Stimulated activated CD4-positive, alpha-beta T cell treated with anti-CD3 and anti-CD28 coated beads, Interleukin-2, amount 100 ng/mL, for 4 hours (primary cell): ENCODE measurements around the gene ABO.
"Not testable (repeated sequence)": the region's sequence is repeated elsewhere in the genome, so short reads cannot be mapped to it uniquely, and the experiment has no call there.

Source experiments
- DNase-seq: peaks from one replicate; pipeline ENCODE4 v3.0.0-alpha.2; 2020; ENCODE audit warnings: low read depth

The ABO gene

DNA sequence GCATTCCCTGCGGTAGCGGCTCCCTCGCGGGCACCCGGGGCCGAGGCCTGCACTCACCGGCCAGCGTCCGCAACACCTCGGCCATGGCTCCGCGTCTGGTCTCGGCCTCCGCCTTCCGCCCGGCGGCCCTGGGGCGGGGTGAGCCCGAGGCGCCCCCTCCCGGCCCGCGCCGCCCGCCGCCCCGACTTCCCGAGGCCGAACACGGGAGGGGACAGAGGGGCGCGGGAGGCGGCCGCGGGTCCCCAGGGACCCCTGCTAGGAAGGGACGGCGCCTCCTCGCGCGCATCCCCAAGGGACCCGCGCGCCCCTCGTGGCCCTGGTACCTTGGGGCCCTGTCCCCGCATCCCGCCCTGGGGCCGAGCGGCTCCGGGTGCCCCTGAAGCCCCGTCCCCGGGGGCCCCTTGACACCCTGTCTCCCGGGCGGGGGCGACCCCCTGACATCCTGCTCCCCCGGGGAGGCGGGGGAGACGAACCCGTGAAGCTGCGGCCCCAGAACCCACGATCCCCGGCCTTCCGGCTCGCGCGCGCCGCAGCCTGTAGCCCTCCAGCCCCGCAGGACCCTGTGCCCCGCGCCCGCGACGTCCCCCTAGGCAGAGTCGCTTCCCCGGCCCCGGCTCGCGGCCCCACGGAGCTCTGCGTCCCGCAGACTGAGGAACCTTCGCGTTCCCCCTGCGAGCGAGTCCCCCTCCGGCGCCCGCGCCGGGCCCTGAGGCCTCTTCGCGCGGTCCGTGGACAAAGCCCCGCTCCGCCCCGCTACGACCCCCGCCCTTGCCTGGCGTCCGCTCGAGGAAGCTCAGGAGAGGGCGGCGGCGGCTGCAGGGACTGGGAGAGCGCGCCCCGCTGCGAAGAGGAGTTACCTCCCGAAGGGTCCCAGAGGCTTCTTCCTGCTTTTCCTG lies at the start of gene ABO:
Gene ABO, minus strand, starts transcription at position 97 of the 896 bp plus-strand sequence.
- no peak for DNase-seq

DNA sequence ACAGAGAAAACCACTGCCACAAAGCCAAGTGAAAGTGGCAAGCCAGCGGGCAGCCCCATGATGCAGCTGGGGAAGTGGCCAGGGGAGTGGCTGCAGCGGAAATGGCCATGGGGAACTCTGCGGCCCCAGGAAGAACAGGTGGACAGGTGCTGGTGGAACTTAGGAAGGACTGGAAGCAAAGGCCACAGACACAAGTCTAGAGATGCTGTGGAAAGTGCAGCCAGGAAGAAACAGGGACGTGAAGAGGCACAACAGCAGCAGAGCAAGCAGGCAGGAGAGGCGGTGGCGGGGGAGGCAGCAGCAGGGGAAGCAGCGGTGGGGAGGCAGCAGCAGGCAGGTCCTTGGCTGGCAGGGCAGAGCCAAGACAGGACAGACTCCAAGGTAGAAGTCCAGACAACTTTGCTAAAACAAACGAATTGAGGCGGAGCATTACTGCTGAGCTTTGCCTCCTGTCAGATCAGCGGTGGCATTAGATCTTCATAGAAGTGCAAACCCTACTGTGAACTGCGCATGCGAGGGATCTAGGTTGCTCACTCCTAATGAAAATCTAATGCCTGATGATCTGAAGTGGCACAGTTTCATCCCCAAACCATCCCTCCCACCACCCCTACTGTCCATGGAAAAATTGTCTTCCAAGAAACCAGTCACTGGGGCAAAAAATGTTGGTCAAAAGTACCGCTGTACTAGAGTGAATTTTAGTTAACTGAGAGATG lies 49.1 kb upstream of the ABO start:
- DNase-seq: no peak

GRCh38 chr9:133323211-133323610 lies 48.2 kb upstream of the ABO start:
- no peak for DNase-seq

DNA sequence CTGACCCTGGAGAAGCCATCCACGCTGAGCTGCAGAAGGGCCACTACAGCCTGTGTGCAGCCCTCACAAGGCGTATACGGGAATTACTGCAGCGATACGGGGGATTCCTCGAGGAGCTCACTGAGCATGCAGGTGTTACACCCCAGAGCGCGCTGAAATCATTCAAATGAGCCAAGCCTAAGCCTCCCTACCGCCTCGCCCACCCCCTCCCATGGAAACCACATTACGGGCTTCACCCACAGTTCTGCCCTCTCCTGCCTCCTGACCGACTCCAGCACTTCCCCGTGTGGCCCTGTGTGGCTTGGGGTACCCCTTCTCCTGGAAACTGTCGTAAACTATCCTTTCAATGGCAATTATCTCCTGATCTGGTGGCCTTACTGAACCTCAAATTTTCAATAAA lies 47.7 kb upstream of the ABO start:
- DNase-seq: no peak

DNA sequence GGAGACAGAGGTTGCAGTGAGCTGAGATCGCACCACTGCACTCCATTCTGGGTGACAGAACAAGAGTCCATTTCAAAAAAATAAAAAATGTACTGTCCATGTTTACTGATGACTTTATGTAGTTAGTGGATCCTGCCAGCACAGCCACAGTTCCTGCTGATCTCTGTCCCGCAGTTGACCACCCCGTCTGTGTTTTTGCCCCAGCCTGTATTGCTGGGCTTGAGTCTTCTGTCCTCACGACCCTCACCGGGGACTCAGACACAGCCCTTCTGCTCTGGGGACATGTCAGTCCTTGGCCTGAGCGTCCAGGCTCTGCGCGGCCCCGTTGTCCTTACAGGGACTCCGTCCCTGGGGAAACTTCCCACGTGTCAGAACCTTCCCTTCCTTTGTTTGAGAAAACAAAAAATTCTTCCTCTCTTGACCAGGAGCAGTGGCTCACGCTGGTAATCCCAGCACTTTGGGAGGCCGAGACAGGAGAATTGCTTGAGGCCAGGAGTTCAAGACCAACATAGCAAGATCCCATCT lies 46.5 kb upstream of the ABO start:
- DNase-seq: no peak

DNA sequence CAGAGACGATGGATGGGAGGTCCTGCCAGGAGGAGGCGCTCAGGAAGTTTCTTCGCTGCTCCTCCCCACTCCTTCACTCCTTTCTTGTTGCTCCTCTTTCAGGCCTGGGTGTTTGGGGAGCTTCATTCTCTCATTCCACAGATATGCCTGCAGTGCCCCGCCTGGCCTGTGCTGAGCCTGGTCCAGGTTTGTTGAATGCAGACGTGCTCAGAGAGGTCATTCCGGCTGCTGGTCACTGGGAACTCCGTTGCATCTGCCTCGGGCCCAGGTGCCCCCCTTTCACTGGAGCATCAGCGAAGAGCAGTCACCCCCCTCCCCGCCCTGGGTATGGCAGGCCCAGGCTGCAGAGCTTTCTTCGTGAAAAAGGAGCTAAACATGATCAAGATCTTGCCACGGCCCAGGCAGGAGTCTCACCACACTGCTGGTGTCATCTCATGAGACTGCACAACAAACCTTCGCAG lies 45.5 kb upstream of the ABO start:
- no peak for DNase-seq

DNA sequence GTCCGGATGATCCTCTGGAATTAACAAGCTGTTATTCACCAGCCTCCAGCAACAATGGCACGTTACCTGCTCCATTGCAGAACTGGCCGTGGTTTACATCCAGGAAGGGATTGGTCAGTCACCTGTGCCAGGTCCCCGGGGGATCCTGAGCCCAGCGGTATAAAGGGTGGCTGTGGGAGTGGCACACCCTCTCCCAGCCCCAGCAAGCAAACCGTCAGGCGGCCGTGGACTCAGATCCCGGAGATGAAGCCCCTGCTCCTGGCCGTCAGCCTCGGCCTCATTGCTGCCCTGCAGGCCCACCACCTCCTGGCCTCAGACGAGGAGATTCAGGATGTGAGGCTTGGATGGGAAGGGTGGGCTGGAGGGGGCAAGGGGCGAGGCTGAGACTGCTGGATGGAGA lies 42.5 kb upstream of the ABO start:
- DNase-seq: not testable (repeated sequence)

- DNase-seq: no peak
These were observed 41.0 kb upstream of the ABO start for GRCh38 chr9:133315997-133316396.

- no peak for DNase-seq
These were observed 34.6 kb upstream of the ABO start for GRCh38 chr9:133309608-133310007.

DNA sequence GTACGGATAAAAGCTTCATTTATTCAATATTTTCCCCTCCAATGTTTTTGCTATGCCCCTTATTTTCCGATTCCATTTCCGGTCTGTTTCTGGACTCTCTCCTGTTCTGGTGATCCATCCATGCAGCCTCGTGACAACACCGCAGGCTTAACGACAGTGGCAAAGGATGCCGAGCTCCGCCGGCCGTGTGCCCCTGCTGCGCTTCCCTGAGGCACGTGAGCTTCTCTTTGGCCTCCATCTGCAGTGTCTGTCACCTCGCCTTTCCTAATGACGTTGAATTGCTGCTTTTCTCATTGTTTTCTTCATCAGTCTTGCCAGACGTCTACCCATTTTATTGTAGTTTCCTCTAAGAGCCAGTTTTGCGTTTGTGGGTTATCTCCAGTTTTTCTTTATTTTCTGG lies 32.3 kb upstream of the ABO start:
- no peak for DNase-seq

DNA sequence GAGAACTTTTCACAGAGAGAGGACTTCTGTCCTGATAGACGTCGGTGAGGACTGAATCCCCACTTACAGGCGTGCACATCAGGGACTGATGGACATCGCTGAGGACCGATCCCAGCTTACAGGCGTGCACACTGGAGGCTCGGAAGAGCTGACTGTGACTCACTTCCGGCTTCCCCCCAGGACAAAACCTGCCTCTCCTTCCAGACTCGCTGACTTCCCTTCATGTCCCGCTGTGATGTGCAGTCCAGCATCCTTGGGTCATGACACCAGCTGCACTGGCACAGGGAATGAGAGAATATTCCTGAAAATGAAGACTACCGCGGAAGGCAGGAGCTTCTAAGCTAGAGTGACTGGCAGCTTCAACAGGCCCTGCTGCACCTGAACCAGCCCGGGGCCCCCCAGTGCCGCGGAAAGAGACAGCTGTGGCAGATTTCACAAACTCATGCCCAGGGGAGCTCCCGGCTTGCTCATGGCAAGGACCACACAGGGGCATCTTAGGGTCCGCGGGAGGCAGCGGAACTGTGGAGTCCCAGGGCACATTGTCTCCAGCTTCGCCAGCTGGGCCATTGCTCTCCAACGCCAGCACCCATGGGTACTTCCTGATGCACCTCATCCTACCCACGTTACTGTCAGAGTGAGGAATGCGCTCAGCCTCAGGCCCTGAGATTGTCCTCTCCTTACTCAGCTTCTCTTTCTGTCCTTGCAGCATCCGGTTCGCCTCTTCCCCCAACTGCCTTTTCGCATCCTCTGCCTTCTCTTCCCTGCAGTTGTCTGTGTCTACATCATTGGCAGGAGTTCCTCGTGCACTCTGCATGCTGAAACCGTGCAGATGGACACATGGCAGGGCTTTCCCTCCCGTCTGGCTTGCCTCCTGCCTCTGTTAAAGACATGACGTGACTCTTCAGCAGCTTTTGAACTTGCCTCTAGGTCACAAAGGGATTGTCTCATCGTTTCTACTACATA lies 31.5 kb upstream of the ABO start:
- DNase-seq: no peak

GRCh38 chr9:133305731-133306130 lies 30.7 kb upstream of the ABO start:
- no peak for DNase-seq

DNA sequence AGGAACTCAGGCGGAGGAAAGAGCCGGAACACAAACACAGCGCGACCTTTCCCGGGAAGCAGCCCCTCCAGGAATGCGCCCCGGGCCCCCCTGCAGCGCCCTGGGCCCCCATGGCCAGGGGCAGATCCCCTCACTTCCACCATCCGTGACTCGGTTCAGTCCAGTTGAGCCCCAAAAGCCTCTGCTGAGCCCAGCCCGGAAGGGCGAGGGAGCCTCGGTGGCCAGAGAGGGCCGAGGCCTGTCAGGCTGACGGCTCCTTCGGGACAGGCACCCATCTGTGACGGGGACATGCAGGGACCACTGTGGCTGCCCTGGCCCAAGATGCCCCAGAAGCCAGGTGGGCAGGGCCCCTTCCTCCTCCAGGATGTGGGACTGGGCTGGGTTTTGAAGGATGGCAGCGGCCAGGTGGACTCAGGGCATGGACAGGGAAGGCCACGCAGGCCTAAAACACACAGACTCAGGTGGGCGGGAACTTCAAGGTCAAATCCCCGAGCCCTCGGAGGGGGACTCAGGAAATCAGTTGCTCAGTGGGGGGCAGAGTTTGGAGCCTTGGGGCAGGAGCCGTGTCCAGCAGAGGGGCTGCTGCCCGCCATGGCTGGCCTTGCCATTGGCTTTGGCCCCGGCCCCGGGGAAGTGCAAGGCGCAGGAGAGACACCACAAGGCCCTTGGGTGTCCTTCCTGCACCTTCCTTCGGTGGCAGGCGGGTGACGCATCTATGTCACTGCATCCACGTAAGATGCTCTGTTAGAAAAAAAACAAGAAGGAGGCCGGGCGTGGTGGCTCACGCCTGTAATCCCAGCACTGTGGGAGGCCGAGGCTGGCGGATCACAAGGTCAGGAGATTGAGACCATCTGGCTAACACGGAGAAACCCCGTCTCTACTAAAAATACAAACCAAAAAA lies 29.7 kb upstream of the ABO start:
- no peak for DNase-seq

- no peak for DNase-seq
These were observed 29.1 kb upstream of the ABO start for GRCh38 chr9:133304158-133304470.

DNA sequence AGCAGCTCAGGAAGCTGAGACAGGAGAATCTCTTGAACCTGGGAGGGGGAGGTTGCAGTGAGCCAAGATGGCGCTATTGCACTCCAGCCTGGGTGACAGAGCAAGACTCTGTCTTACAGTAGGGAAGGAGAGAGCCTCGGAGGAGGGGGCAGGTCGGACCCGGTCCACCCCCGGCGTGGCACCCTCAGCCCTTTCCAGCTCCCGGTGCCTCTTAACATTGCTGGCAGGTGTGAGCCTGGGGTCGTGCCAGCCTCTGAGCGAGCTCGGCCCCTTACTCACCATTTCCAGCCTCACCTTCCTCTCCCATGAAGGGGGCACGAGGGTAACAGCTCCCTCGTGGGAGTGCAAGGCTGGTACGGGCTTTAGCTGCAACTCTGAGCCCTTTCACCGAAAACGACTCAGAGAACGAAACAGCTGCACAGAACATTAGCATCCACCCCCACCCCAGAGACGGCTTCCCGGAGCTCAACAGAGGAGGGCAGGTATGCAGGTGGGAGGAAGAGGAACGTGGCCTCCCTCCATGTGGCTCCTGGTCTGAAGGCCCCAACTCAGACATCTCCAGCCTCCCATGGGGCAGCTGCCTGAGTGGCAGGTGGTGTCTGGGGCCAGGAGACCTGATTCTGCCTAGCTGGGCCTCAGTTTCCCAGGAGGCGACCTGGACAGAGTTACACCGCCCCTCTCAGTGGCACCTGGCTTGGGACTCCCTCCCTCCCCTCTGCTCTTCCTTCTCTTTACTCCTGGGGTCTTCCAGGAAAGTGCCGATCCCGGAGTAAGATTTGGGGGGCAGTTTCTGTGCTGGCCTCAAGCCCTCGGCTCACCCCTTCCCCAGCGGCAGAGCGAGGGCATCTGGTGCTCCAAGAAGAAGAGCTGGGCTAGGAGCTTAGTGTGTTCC lies 28.5 kb upstream of the ABO start:
- DNase-seq: no peak

DNA sequence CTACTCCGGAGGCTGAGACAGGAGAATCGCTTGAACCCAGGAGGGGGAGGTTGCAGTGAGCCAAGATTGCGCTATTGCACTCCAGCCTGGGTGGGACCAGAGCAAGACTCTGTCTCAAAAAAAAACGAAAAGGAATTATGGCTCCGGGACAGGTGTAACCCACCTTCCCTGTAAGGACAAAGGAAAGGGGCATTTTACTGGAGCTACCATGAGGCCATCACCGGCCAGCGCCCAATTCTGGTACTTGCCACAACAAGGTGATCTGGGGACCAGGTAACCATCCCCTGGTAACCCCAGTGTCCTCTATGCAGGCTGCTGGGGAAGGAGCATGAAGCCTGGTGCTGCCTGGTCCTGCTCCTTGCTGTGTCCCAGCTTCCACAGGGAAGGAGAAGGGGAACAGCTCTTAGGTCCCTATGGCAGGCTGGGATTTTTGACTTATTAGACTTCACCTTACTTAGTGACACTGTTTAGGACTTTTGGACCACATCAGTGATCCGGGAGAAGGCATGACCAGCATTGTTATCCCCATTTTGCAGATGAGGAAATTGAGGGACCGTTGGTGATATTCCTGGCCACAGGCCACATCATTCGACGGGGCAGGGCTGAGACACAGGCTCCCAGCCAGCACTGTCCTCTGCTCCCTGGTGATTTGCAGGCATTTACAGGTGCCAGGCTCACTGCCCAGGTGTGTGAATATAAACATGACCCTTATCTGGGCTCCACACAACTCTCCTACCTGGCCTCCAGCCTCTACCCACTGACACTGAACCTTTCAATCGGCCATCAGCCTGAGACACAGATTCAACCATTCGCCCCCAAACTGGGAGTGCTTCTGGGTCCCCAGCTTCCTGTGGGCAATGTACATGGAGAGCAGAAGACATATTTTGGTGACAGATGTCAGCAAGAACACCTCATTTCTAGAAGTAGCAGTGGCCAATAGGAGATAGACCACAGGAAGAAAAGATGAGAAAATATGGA lies 26.5 kb upstream of the ABO start:
- no peak for DNase-seq

- not testable (repeated sequence) for DNase-seq
These were observed 25.0 kb upstream of the ABO start for GRCh38 chr9:133299996-133300395.

DNA sequence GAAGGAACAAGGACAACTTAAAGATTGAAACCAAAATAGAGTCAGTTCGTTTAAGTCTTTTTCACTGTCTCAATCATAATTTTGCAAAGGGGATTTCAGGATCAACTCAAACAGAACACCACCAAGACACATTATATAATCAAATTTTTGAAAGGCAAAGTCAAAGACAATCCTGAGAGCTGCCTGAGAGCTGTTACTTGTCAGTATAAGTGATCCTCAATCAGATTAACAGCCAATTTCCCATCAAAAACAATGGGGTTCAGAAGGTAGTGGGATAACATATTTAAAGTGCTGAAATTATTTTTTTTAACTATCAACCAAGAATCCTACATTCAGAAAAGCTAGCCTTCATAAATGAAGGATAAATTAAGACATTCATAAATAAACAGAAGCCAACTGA lies 19.3 kb upstream of the ABO start:
- DNase-seq: no peak
